K562 (cell line): ENCODE data around the gene UPK3A. TPM values are rescaled to one million over a fixed set of nuclear protein-coding genes. Genes with fewer than 3 reads are reported as not detected.

Source experiments
- ARID1B ChIP-seq: fragments of 450-650 bp; IDR thresholded peaks from 2 replicates; pipeline ENCODE4 v1.6.1; 2016; ENCODE audit warnings: antibody characterized with exemption, mild to moderate bottlenecking, inconsistent platforms
- CBFA2T3 ChIP-seq: fragments of 450-650 bp; IDR thresholded peaks from 2 replicates; pipeline ENCODE4 v1.6.1; 2017
- CHD7 ChIP-seq: fragments of 200-600 bp; sonication (generic); IDR thresholded peaks from one replicate; pipeline ENCODE4 v1.6.1; 2012; ENCODE audit warnings: mild to moderate bottlenecking, low read depth, low read length, inconsistent platforms
- CTCFL ChIP-seq: IDR thresholded peaks from 2 replicates; pipeline ENCODE4 v1.6.1; 2011; ENCODE audit warnings: borderline replicate concordance, low read depth, mild to moderate bottlenecking, moderate library complexity, low read length; ENCODE audit not compliant: insufficient read depth, poor library complexity, severe bottlenecking
- DPF2 ChIP-seq: fragments of 450-650 bp; IDR thresholded peaks from 2 replicates; pipeline ENCODE4 v1.6.1; 2016
- JUN ChIP-seq, 2 experiments: sonication (generic) in 1 of 2; formaldehyde crosslinking in 1 of 2; IDR thresholded peaks; 2 replicates each; pipeline versions ENCODE4 v1.6.1 to v1.8.0; 2012 to 2022; ENCODE audit warnings: borderline replicate concordance in 2 of 2, mild to moderate bottlenecking in 2 of 2, improper control_type of control experiment in 1 of 2, low read depth in 1 of 2, low read length in 1 of 2, missing genetic modification reagents in 1 of 2
- NCOR1 ChIP-seq: fragments of 450-650 bp; IDR thresholded peaks from 2 replicates; pipeline ENCODE4 v1.6.1; 2016; ENCODE audit warnings: mild to moderate bottlenecking, moderate library complexity
- RREB1 ChIP-seq: fragments of 250-450 bp; sonication (Bioruptor Pico); IDR thresholded peaks from 2 replicates; pipeline ENCODE4 v1.4.0; 2020
- polyA plus RNA-seq, 8 experiments: library from polyadenylated mRNA; depleted of rRNA in 4 of 8; stranded (reverse) in 5 of 8; unstranded in 3 of 8; fragments of >200 nt; fragmentation: Nextera tagmentation in 2 of 8; fragmentation: Illumina TruSeq in 1 of 8; extraction: Ambion mirVana in 2 of 8; extraction: Trizol in 1 of 8; gene quantifications; 2 replicates each; pipeline versions ENCODE4 v1.2.1 to v1.2.3, GENCODE V29; 2011 to 2014; ENCODE audit warnings: inconsistent platforms in 1 of 8, missing spikeins in 1 of 8
- total RNA-seq, 7 experiments: library from RNA; depleted of rRNA in 6 of 7; stranded (reverse); fragments of >200 nt in 6 of 7; fragmentation: Illumina TruSeq in 2 of 7; extraction: Trizol in 2 of 7; gene quantifications; 2 replicates each; pipeline versions ENCODE4 v1.2.1 to v1.2.3, GENCODE V29; 2011 to 2021; ENCODE audit warnings: low replicate concordance in 1 of 7

Gene UPK3A
- total and polyA plus RNA-seq, 9 of the 15 experiments (the other 6 are each of a cell fraction or from before 2014, with no cell fraction given): not detected

- TF ChIP-seq RREB1: no peak
- 0 out of 2 replicates have a peak, but pooled peaks have one; percentile 9 for TF ChIP-seq DPF2
- peak; percentile 54 for TF ChIP-seq NCOR1
- no peak for TF ChIP-seq JUN (IDR thresholded peaks at IDR 0.05; ENCODE audit: borderline replicate concordance, low read depth, low read length)
- no peak for TF ChIP-seq JUN (CRISPR knock-in tag; IDR thresholded peaks at IDR 0.05; ENCODE audit: borderline replicate concordance)
- peak; percentile 73 for TF ChIP-seq CBFA2T3
- TF ChIP-seq CHD7: no peak
- peak; percentile 54 for TF ChIP-seq ARID1B
- no peak for TF ChIP-seq CTCFL
These were observed 30.0 kb downstream of the UPK3A start (continued) for GRCh38 chr22:45314786-45315185.
